Activated CD8-positive, alpha-beta memory T cell treated with anti-CD3 and anti-CD28 coated beads for 24 hours (primary cell): ENCODE measurements around the gene PRKG1.

ENCODE experiments used
- DNase-seq: peaks from one replicate; pipeline ENCODE4 v3.0.0-alpha.2; 2020

Gene PRKG1

DNA sequence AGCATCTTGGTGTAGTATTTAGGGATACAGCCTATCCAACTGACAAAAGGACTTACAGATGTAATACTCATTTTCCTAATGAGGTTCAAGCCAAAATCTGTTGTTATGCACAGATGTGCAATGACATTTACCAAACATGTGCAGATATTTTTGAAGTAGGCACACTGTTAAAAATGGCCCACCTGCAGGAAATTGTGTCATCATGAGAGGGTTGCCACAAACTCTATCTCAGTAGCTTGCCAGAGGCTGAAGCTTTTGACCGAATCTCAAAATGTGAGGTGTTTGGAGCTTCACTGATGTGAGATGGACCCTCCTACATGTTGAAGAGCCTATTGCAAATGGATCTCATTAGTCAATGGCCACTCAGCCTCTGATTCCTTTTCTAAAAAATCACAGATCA, 714.8 kb downstream of the PRKG1 start:
- DNase-seq: no peak

DNA sequence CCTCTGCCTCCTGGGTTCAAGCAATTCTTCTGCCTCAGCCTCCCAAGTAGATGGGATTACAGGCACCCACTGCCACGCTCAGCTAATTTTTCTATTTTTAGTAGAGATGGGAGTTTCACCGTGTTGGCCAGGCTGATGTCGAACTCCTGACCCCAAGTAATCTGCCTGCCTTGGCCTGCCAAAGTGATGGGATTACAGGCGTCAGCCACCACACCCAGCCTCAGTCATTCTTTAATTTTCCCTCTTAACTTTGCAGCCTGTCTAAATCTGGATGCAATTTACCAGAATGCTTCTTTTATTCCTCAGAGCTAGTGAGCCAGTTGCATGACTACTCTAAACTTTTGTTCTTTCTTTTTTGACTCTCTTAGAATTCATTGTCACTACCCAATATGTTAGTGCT, 715.6 kb downstream of the PRKG1 start:
- no peak for DNase-seq

DNA sequence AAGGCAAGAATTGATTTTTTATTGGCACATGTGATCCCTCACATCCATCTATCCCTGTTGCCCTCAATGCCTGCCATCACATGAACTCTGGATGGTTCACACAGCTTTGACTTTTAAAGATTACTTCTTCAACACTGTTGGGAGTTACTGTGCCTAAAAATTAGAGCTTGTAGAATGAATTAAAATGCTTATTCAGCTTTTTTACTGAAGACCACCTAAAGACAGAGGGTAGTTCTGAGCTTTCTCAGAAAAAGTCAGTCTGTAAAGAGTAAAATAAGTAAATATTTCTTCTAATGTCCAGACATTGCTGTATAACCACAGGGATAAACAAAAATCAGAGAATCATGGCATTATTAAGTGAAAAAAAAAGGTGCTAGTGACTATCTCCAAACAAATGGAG, 718.4 kb downstream of the PRKG1 start:
- DNase-seq: no peak

DNA sequence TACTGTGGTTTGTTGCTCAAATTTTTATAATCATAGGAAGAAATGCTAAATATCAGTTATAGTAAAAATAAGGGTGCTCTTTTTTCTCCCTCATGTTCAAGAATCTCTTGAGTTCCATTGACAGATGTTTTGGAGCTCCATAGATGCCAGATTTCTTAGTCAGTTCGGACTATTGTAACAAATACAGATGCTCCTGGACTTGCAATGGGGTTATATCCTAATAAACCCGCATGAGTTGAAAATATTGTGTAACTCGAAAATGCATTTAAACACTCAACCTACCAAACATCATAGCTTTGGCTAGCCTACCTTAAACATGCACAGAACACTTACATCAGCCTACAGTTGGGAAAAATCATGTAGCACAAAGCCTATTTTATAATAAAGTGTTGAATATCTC, 725.8 kb downstream of the PRKG1 start:
- DNase-seq: no peak

DNA sequence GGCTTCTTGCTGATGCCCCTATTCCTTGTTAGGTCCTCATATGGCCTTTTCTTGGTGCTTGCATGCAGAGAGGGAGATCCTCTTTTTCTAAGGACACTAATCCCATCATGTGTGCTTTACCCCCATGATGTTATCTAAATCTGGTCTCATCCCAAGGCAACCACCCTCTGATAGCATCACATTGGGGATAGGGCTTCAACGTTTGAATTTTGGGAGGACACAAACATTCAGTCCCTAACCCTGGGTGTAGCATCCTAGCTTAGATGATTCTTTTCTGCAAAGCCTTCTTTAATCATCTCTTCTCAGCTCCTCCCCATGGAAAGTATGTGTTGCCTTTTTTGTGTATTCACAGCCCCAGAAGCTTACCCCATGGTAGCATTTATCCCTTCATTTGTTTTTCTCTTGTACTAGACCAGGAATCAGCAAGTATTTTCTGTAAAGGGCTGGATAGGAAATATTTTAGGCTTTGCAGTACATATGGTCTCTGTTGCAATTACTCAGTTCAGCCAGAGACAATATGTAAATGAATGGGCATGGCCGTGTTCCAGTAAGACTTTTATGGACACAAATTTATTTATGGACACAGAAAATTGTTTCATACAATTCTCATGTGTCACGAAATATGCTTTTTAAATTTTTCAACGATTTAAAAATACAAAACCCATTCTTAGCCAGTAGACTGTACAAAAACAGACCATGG, 726.6 kb downstream of the PRKG1 start:
- DNase-seq: no peak

DNA sequence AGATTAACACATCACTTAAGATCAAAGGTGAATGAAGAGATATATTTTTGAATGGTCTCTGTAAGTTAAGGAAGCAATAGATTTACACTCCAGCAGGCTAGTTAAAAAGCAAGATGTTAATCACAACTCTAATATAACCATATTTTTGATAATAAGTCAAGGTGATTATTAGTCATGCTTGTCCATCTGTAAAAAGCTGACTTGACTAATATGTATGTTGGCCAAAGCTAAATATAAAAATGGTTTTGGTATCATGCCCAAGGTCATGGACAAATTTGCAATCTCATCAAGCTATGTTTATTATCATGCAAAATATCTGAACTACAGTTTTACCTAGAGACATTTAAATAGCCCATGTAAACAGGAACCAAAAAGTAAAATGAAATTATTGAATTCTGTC, 727.7 kb downstream of the PRKG1 start:
- DNase-seq: no peak

DNA sequence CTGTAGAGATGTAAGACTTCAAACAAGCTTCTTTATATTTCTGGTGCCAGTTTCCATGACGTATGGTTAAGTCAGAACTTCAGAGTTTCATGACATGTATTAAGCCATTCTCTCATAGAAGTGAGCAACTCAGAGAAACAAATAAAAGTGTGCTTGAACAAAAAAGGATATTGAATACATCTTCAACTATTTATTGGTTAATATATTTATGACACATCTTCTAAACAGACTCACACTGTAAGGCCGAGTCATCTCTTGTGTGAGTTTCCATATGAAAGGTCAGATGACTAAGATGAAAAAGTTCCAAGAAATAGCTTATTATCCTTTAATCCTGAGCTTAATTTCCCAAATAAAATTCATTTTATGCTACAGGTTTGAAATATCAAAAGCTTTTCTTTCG, 730.6 kb downstream of the PRKG1 start:
- DNase-seq: no peak

DNA sequence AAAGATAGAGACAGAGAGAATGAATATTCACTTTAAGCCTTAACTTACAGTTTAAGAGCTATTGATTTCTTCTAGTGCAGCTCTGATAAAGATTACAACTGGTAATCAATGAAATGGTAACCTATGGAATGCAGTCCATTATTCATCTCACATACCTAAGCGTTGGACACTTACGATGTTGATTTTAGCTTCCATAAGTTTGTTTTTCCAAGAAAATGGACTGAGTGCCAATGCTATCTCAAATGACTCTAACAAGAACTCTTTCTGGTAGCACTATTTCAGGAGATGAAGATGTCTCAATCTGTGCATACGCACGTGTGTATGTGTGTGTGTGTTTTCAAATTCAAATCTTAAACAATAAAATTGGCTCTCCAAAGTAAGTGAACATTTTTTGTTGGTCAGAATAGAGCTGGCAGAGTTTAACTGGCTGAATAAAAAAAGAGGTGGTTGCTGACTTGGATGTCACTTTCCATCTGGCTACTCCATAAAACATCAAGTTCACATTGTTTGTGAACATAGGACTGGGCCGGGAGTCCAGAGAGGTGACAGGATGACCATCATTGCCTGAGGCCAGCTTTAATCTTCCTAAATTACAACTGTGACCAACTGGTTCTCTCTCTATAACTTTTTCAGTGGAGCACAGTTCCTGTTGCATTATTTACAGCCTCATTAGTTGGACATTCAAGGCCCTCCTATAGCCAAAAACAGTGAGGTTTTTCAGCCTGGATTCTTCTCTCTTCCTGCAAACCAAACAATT, 732.0 kb downstream of the PRKG1 start:
- no peak for DNase-seq

DNA sequence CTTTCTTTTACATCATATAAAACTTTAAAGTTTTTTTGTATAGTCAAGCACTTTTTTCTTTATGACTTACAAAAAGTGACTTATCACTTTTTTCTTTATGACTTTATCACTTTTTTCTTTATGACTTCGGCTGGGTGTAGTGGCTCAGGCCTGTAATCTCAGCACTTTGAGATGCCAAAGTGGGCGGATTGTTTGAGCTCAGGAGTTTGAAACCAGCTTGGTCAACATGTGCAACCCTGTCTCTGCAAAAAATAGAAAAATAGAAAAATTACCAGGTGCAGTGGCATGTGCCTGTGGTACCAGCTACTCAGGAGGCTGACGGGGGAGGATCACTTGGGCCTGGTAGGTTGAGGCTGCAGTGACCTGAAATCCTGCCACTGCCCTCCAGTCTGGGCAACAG, 733.9 kb downstream of the PRKG1 start:
- DNase-seq: no peak

DNA sequence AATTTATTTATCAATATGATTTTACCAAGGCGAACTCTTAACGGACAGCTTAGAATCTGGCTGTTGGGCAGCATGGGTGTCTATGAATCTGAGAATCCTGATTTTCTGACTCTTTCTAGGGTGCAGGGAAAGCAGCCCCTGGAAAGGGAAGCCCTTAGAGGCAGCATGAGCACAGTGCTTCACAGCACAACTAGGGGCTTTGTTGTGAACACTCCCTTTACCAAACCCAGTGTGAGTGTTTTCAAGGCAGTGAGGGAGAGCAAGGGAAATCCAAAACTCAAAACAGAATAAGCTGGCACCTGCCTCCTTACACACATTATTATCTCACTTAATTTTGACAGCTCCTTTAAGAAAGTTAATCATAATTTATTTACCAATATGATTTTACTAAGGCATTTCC, 741.4 kb downstream of the PRKG1 start:
- DNase-seq: no peak

DNA sequence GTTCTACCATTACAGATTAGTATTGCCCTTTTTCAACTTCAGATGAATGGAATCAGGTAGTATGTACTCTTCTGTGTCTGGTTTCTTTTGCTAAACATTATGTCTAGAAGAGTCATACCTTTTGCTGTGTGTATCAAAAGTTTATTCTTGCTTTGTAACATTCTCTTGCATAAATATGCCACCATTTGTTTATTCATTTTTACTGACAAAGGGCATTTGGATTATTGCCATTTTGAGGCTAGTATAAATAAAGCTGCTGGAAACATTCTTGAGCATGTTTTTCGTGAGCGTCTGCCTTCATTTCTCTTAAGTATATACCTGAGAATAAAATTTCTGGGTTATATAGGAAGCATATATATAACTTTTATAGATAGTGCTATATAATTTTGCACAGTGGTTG, 746.8 kb downstream of the PRKG1 start:
- DNase-seq: no peak

DNA sequence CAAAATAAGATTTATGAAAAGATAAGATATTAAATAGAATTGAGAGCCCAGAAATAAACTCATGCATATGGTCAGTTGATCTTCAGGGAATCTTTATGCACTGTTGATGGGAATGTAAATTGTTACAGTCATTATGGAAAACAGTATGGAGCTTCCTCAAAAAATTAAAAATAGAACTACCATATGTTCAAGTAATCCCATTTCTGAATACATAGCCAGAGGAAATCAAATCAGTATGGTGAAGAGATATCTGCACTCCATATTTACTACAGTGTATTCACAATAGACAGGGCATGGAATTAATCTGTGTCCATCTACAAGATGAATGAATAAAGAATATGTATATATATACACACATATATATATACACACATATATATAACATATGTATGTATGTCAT, 747.5 kb downstream of the PRKG1 start:
- no peak for DNase-seq

DNA sequence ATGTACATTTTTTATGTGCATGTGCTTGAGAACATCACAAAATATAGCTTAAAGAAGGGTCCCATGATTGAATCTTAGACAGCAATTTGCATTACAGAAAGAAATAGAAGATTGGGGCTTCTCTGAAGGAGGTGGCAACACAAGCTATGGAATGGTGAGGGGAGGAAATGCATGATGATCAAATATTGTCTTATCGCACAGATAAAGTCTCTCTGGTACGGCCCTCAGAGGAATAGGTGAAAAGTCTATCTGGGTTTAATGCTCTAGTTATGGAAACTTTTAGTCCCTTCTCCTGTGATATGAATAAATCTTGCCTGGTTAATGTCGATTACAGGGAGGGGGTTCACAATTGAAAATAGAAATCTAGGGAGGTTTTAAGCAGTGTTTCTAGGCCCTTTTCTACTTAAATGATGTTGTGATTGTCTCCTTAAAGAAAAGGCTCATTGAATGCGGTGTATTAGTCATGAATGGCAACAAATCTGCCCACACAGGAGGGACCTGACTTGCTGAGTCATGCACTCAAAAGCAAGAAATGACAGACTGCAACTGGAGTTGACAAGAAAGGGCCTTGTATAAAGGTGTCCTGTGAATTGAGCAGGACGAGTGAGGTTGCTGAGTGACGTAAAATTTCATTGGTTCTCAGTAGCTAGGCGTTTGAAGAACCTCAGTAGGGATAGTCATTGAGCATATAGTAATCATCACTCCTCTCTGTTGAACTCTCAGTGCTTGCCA, 758.5 kb downstream of the PRKG1 start:
- DNase-seq: no peak

DNA sequence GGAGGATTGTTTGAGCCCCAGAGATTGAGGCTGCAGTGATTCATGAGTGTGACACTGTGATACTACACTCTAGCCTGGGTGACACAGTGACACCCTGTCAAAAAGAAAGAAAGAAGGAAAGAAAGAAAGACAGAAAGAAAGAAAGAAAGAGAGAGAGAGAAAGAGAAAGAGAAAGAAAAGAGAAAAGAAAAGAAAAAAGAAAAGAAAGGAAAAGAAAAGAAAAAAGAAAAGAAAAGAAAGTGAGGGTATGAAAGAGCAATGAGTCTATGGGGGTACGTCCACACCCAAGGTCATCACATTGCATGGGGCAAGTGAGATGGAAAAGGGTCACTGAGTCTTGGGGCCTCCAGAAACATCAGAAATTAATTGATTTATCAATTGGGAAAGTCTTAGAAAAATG, 760.3 kb downstream of the PRKG1 start:
- DNase-seq: no peak

DNA sequence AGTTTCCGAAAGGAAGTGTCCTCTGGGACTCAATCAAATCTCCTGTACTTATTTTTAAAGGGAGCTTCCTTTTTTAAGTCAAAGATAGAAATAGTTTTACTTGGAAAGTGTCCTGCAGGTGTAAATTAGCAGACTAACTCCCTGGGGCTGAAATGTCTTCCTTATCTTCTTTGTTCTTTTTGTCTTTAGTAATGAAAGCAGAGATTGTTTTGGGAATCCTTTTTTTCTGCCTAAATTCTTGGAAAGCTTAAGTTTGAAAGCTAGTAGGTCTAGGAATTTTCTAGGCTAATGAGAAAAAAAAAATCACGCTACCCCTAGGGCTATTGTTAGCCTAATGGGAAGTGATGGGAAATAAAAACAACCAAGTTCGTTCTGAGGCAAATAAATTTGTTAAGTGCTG, 764.2 kb downstream of the PRKG1 start:
- no peak for DNase-seq

DNA sequence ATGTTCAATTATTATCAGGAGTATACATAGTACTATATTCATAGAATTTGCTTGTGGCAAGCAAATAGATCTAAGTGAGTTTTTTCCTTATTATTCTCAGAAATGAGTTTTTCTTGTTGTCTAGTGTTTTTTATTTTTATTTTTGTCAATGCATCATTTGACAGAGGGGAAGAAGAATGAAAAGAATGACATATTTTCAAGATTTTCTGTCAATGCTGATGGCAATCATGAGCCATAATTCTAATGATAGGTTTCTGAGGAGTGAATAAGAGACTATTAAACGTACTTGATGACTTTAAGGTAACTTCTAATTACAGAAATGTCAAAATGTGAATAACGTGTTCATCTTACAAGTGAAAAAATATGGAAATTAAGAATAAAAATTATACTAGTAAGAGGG, 769.7 kb downstream of the PRKG1 start:
- DNase-seq: no peak

DNA sequence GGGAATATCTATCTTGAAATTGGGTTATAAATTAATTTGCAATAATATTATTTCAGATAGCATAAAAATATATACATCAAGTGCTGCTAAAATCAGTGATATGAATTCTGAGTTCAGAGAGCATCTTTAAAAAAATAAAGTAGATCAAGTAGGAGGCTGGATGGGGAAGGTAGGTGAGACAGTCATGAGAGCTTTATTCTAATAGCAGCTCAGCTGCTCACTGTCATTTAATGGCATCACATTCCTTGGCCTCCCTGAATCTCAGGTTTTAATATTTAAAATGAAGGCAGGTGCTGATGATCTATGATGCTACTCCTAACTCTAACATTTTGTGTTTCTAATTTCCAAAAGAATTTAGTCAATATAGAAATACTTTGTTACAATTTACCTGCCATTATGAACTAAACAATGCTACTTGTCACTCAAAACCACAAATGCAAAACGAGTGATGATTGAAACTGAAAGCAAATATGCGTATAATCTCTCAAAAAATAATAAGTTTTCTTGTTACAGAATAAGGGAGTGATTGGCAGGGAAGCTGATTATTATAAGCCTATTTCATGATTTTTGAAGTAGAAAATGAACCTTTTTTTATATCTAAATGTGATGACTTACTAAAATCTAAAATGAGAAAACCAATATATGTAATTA, 772.7 kb downstream of the PRKG1 start:
- no peak for DNase-seq

DNA sequence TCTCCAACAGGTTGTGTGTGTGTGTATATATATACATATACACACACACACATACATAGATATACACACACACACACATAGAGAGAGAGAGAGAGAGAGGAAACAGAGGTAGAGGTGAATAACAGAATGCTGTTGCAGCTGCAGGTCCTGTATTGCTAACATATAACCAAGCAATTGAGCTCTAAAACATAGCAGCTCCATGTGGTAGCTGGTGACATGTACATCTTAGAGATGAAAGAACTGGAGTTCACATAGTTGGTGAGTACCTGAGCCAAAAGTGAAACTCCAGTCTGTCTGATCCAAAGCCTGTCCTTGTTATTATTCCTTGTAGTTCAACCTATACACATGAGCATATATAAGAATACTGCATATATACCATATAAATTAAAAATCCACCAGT, 778.0 kb downstream of the PRKG1 start:
- DNase-seq: no peak

DNA sequence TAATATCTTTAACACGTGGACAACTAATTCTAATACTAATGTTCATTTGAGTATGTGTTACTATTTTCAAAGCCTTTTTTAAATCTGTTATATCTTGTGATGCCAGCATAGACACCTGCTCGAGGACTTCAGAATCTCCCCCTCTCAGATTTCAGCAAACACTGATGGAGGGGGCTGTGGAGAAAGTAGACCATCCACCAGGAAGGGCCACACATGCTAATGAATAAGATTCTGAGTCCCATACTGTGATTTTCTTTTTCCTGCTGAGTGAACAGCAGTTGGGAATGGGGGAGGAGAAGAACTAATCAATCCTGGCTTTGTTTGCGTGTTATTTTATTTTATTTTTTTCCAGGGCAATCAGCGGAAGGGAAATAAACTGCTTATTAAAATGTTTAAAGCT, 783.0 kb downstream of the PRKG1 start:
- DNase-seq: no peak

DNA sequence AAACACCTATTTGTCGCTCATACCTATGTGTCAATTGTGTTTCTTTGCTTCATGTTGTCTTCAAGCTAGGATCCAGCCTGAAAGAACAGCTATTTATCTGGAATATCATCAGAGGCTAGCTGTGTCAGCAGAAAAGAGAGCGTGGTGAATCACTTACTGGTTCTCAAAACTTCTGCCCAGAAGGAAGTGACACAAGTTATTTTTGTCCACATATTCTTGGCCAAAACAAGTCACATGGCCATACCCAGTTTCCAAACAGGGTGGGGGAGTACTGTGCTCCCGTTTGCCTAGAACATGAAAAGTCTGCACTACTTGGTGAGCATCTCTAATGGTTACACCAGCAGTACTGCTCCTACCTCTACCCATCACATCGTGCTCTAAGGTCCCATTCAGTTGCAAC, 786.0 kb downstream of the PRKG1 start:
- no peak for DNase-seq

DNA sequence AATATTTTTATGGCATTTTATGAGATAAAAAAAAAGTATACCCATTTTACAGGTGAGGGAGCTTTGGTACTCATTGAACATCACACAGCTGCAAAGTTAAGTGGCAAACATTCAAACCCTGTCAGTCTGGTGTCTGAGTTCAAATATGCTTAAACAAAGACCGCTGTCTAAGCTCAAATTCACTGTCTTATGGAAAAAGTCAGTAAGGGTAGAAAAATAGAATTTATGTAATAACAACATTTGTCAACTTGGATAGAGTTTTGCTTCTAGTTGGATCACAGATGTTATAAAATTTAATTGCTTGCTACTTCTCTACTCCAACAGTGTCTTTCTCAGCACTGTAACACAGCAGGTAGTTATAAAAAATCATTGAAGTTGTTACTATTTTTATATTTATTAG, 786.8 kb downstream of the PRKG1 start:
- no peak for DNase-seq

DNA sequence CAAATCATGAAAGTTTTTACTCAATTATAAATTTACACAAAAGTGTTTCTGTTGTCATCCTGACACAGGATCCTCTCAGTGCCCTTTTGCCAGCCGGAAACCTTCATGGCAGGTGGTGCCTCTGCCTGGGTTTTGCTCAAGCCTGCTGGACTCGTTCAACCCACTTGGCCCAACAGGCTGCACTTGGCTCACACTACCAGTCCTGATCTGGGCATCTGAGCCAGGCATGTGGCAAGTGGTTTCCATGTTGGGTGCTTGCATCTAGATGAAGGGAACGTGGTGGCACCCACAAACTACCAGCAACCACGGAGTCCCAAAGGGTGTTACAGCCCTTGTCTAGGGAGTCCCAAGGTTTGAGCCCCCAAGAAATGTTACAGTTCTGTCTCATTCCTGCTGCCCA, 787.4 kb downstream of the PRKG1 start:
- no peak for DNase-seq

DNA sequence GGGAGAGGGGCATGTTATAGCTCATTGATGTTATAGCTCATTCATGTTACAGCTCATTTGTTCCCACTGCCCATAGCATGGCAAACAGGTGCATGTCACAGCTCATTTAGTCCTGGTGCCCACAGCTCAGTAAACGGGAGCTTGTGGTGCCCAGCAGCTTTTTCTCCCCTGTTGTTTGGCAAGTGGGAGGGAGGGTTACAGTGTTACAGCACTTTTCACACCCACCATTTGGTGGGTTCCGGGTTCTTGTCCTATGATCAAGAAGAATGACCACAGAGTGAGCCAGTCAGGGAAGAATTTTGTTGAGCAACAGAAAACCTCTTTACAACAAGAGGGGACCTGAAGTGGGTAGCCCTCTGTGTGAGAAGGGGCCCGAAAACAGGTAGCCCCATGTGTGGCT, 787.9 kb downstream of the PRKG1 start:
- DNase-seq: no peak

DNA sequence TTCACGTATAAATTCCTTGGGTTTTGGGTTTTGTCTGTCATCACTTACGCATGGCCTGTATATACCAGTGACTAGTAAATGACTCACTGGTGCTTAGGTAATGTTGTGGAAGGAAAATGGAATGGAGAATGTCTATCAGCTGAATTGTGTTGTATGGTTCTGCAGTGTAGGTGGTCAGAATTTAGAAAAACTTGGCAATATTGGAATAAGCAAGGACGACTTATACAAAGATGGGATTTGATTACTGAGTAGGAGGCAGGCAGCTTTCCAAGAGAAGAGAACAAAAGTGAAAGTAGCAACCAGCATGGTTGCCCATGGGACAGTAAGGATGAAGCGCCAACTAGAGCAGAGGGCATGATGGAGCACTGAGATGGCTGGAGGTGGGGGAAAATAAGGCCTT, 793.7 kb downstream of the PRKG1 start:
- no peak for DNase-seq
